NCI-H1048 (cell line): ENCODE results near the gene DLGAP5.

Source experiments
- DNase-seq: peaks from one replicate; lab custom pipeline; 2025; lab: John Stamatoyannopoulos, UW

The DLGAP5 gene, protein sequence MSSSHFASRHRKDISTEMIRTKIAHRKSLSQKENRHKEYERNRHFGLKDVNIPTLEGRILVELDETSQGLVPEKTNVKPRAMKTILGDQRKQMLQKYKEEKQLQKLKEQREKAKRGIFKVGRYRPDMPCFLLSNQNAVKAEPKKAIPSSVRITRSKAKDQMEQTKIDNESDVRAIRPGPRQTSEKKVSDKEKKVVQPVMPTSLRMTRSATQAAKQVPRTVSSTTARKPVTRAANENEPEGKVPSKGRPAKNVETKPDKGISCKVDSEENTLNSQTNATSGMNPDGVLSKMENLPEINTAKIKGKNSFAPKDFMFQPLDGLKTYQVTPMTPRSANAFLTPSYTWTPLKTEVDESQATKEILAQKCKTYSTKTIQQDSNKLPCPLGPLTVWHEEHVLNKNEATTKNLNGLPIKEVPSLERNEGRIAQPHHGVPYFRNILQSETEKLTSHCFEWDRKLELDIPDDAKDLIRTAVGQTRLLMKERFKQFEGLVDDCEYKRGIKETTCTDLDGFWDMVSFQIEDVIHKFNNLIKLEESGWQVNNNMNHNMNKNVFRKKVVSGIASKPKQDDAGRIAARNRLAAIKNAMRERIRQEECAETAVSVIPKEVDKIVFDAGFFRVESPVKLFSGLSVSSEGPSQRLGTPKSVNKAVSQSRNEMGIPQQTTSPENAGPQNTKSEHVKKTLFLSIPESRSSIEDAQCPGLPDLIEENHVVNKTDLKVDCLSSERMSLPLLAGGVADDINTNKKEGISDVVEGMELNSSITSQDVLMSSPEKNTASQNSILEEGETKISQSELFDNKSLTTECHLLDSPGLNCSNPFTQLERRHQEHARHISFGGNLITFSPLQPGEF

DNA sequence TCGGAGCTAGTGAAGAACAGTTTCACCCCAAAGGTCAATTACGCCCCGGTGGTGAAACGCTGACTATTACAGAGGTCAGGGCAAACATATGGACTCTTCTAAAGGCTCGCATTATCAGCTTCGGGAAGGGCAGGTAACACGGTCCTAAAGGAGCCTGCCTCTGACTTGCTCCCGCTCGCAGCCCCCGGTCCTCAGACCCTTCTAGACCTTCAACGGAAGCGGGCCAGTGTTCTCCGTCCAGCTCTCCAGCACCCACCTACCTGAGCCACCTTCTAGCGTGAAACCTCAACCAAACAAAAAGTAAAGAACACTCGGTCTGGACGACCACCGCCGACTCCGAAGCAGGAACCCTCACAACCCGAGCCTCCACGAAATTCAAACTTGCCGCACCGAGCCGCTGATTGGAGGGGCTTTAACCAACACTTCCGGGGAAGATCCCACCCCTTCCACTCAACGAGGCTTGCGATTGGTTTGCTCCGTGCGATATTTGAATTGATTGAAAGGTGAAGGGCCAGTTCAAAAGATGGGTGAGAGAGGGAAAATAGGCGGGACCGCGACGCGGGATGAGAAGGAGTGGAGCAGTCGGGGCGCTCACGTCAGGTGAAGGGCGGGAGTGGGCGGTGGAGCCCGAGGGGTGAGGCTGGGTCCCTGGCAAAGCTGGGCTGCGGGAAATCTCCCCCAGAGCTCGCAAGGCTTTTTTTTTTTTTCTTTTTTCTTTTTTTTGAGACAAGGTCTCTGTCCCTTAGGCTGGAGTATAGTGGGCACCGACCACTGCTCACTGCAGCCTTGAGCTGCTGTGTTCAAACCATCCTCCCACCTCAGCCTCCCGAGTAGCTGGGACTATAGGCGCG, at the start of gene DLGAP5:
Gene DLGAP5, minus strand, starts transcription at position 383 of the 851 bp plus-strand sequence. CDS start 2,406 bp downstream, outside the sequence.
- peak; percentile 93 for DNase-seq

DNA sequence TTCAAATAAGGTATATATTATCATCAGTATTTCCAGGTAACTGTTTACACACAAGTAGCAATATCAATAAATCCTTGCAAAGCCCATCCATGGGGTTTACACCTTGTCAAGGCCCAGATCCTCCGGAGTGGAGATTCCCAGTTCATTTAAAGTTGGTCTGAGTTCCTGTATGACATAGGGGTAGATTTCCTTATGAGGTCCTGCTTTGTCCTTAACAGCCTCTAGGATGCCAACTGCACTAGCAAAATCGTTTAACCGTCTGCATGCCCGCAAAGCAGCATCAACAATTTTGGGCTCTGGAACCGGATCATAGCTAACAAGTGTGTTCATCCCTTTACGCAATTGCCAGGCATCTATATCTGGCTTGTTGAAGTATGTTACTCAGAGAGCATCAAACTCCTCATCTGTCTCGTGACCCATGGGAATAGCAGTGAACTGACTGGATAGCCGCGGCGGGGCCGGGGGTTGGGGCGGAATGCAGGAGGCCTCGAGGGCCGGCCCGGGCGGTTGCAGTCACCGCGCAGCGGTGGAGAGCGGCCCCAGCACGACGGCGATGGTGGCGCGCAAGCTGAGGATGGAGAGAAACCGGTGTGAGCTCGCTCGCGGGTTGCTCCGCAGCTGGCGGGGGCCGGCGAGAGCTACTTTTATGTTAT, 49.3 kb upstream of the DLGAP5 start:
- no peak for DNase-seq

DNA sequence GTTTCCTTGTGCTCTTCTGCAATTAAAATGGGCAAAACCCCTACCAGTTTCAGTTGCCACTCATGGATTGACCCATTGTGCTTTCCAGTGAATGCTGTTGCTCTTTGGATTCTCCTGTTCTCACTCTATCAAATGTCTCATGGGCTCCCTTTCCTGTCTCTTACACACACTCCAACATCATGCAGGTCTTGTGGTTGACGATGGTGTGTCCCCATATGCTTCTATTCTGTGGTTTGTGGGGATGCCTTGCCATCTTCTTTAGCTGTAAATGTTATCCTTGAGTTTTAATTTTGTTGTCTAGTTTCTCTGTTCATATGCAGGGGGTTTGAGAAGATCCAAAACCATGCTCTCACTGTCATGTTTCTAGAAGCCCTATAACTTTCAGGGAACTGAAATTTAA, 47.9 kb upstream of the DLGAP5 start:
- no peak for DNase-seq

DNA sequence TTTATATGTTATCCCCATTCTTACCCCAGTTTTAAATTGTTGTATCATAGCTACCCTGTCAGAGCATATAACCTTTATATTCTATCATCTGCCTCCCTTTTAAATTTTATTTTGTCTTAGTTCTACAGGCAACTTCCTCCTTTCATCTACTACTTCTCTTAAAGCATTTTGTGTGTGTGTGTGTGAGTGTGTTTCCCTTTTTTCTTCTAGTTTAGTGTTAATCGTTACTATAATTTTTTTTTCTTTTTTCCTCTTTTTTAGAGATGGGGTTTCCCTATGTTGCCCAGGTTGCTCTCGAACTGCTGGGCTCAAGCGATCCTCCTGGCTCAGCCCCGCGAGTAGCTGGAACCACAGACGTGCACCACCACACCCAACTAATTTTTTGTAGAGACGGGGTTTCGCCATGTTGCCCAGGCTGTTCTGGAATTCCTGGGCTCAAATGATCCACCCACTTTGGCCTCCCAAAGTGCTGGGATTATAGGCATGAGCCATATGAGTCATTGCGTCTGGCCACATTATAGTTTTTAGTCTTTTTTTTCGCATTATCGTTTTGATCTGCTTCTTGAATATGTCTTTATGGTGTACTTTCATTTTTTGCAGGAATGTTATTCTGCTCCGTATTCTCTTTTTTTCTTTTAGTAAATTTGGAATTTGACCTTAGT, 46.8 kb upstream of the DLGAP5 start:
- no peak for DNase-seq

DNA sequence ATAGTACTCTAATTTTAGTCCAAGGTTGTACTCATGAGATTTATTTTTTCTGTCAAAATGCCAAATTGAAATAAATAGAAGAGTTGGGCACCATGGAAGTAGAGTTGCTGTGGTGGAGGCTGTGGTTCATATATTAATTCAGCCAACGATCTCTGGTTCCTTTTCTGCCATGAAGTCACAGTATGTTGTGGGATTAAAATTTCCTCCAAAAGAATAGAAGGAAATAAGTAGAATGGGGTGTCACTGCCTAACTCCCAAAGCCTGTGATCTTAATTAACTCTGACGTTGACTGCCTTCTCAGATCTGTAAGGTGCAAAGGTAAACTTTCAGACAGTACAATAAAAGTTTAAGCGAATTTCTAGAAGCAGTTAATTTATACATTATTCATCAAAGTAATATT, 42.2 kb upstream of the DLGAP5 start:
- no peak for DNase-seq

DNA sequence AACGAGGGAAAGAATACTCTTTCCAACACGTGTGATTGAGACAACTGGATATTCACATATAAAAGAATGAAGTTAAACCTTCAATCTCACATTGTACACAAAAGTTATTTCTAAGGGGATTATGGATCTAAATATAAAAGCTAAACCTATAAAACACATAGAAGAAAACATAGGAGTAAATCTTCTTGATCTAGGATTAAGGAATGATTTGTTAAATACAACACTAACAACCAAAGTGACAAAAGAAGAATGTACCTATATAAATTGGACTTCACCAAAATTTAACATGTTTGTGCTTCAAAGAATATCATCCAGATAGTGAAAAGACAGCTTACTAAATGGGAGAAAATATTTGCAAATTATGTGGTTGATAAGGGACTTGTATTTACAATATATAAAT, 36.9 kb upstream of the DLGAP5 start:
- no peak for DNase-seq

DNA sequence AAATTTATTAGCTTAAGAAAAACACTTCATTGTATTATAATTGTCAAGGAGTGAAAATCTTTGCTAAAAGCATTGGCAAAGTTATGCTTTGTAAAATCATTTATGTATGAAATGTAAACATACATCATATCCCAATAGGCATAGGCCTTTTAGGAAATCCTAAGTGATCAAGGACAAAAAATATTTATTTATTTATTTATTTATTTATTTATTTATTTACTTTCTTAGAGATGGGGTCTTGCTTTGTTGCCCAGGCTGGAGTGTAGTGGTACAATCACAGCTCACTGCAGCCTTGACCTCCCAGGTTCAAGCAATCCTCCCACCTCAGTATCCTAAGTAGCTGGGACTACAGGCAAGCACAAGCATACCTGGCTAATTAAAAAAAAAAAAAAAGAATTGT, 32.0 kb upstream of the DLGAP5 start:
- DNase-seq: no peak

DNA sequence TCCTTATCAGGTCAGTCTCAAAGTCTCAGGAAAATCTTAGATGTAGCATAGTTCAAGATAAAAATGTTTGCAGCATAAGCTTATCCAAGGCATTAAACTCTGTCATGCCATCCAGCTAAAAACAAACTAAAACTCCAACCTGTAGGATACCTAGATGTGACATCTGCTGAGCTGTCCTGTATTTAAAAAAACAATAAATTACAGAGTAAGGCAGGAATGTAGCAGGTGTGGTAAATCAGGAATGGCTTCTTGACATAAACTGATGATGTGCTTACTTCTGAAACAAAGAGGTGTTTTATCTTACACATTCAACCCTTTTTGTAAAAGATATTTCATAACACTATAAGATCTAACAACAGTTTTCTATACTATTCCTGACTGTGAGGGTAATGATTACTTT, 30.6 kb upstream of the DLGAP5 start:
- DNase-seq: no peak

DNA sequence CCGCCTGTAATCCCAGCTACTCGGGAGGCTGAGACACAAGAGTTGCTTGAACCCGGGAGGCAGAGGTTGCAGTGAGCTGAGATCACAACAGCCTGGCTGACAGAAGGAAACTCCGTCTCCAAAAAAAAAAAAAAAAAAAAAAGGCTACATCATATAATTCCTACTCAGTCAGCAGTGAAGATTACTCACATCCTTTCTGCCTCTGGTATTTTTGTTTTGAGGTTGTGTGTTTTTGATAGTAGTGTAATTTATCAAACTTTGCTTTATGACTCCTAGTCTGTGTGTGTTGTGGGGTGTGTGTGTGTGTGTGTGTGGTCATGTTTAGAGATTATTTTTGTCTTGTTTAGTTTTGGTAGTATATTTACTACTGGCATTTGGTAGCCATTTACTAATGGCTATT, 29.8 kb upstream of the DLGAP5 start:
- no peak for DNase-seq

DNA sequence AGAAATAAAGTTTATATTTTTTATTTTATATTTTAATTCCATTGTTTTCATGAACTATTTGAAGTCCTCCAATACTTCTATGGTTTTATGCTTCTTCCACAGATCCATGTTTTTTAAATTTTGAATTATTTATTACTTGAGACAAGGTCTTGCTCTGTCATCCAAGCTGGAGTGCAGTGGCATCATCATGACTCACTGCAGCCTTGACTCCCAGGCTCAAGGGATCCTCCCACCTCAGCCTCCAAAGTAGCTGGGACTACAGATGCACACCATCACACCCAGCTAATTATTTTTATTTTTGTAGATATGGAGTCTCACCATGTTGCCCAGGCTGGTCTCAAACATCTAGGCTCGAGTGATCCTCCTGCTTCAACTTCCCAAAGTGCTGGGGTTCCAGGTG, 28.8 kb upstream of the DLGAP5 start:
- DNase-seq: no peak

DNA sequence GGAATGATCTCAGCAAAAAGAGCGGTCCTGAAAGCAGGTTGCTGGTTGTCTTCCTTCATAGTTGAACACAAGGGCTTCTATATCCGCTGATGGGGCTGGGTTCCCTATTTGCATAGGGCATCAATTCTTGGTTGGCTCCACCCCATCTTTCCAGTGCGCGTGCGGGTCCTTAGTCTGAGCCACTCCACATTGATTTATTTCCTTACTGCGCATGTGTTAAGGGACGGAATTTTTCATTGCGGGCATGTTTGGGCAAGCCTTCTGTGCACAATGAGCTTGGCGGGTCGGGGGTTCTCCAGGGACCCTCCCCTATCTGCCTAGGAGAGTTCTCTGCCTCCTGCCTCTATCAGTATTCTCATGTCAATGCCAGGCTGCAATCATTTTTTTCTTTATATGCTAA, 21.2 kb upstream of the DLGAP5 start:
- peak; percentile 67 for DNase-seq

DNA sequence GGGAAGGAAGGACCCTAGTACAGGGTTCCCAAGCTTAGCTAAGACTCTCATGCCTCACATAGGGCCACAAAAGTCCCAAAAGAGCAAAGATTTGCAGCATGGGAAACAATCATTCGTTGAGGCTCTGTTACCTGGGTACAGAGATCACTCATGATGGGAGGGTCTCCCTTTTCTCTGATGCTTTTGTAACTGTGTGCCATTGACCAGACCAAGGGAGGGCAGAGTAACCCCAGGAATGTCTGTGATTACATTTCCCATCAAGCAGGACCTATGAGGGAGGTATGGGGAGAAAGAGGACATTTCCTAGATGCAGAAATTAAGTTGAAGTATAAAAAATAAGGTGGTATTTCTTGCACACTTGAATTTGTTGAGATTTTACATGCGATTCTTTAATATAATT, 16.4 kb upstream of the DLGAP5 start:
- DNase-seq: no peak

DNA sequence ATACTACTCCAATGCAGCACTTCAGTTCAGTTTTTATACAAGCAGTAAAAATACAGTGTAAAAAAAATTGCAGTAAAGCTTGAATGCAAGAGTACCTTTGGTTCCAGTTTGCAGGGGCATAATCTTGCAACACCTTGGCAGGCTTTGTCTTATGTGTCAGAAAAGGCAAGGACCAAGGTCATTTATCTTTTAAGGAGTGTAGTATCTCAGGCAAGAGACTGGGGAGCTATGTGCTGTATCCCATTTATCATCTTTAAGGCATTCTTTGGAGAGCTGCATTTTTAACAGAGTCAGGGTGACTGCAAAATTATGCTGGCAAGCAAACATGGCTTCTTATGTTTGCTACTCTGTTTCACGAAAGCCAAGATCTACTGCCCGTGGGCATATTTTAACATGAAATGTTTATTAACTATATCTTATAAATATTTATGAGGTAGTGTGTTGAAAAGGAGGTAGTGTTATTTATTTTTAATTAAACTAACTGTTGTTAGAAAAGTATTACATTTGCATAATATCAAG, 14.8 kb upstream of the DLGAP5 start:
- DNase-seq: no peak

DNA sequence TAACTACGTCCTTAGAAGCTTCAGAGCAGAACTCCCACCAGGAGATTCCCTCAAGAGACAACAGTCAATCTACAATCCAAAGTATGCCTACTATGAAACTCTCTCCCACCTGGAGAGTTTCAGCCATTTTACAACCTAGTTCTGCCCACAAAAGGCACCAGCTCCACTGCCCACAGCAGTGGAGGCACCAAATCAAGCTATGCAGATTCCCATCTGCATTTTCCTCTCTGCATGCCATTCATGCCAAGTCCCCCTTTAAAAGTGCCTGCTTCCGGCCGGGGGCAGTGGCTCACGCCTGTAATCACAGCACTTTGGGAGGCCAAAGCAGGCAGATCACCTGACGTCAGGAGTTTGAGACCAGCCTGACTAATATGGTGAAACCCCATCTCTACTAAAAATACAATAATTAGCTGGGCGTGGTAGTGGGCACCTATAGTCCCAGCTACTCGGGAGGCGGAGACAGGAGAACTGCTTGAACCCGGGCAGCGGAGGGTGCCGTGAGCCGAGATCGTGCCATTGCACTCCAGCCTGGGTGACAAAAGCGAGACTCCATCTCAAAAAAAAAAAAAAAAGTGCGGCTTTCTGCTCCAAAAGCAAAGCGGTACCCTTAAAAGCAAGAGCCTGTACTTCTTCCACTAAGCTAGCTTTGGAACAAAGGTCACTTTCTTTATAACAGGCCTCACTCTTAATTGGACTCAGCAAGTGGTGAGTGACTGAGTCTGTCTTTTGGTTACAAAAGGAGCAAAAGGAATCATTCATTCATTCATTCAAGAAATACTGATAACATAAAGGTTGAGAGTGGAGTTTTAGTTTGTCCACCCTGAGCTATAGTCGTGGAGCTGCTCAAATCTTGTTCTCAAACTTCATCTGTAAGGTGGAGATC, 10.1 kb upstream of the DLGAP5 start:
- no peak for DNase-seq

DNA sequence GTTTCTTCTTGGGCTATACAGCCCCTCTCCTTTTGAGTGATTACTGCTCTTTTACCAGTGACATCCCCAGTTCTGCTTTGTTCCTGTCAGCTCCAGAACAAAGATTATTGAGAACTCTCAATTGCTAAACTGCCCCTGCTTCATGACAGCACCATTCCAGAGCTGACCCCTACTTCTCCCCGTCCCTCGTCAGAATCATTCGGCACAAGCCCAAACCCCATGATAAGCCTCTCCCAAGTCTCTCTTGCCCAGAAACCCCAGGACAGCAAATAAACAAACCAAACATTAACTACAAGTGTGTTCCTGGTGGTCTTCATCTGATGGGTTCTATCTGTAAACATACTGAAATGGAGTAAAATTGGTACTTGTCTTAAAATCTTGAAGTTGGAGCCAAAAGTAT, 9.3 kb upstream of the DLGAP5 start:
- DNase-seq: no peak

DNA sequence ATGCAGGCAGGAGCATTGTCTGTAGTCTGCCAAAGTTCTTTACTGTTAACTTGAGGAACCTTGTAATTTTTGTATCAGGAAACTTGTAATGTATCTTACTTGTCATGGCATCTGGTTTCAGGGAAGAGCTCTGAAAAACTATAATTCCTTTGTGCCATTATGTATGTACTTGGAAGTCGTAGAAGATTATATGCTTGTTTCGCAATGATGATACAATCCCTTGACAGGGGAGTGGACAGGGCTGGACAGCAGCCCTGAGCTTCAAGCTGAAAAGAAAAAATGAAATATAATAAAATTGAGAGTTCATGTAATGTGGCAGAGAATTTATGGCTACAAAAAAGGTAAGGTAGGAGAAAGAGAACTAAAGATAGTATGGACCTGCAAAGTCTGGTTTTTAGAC, 7.4 kb upstream of the DLGAP5 start:
- no peak for DNase-seq

DNA sequence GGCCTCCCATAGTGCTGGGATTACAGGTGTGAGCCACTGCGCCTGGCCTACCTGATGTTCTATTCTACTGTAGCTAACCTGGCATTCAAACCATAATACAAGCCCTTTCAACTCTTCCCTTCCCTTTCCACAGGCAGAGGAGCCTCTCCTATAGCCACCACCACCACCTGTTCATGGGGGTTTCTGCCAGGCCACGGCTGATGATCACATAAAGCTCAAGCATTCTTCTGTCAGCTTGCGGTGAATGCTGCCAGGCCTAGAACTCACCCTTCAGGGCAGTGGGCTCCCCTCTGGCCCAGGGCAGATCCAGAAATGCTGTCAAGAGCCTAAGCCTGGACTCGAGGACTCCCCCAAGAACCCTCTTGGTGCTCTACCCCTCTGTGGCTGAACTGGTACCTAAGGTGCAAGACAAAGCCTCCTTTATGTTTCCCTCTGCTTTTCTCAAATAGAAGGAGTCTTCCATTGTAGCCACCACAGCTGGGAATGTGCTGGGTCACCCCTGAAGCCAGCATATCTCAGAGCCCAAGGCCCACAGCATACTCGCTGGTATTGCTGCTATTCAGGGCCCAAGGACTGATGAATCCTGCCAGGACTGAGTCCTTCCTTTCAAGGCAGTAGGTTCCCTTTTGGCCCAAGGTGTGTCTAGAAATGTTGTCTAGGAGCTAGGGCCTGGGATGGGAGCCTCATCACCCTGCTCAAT, 3.4 kb upstream of the DLGAP5 start:
- no peak for DNase-seq

DNA sequence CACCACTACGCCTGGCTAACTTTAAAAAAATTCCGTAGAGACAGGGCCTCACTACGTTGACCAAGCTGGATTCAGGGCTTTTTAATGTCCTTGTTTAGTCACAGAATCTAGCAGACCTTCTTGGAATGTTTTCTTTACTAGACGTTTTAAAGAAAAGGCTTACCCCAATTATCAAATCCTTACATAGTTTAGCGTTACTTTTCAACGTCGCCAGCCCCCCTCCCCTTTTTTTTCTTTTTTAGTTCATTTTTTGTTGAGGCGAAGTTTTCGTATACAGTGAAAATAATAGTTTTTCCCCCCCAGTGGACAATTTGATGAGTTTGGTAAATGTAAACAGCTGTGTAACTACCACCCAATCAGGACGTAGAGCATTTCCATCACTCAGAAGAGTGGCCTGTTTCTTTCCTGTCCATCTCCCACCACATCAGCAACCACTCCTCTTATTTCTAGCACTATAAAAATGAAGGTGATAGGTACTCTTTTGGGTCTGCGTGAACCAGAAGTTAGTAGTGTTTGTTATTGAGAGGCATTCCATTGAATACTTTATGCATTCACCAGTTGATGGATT, 753 bp upstream of the DLGAP5 start:
- no peak for DNase-seq

DNA sequence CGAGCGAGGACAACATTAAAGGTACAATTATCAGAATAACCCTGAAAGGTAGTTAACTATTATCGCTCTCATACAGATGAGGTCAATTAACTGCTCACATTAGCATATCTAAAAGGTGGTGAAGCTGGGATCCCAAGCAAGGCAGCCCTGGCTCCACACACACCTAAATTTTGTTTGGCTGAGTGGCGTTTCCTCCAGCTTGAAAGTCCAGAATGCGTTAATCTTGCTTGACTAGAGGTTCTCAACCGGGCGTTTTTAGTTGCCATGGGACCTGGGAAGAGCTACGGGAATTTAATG, 531 bp downstream of the DLGAP5 start:
- DNase-seq: no peak
